HG03039 (cell line): ENCODE data around the gene CAPN11.
"Not testable (repeated sequence)": the region's sequence is repeated elsewhere in the genome, so short reads cannot be mapped to it uniquely, and the experiment has no call there.

Experiments used
- ATAC-seq: cut with Tn5 transposase; IDR thresholded peaks from one replicate; pipeline ENCODE4 v1.9.1; 2021; ENCODE audit warnings: mild to moderate bottlenecking, moderate library complexity; ENCODE audit not compliant: unreplicated experiment

CAPN11 gene

DNA sequence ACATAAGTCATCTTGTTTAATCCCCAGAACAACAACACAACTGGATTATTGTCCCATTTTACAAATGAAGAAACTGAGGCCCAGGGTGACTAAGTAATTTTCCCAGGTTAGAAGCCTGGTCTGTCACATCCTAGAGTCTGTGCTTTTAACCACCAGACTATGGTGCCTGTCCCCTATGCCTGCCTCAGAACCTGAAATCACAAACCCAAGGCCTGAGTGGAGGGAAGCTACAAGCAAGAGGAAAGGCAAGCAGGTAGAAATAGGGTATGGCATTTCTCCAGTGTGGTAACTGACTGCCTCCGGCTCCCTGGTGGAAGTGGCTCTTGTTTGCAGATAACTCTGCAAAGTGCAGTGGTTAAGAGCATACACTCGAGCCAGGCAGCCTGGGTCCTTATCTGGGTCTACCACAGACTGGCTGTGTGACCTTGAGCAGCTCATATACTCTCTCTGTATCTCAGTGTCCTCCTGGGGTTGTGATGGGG, 28.7 kb upstream of the CAPN11 start:
- no peak for ATAC-seq

DNA sequence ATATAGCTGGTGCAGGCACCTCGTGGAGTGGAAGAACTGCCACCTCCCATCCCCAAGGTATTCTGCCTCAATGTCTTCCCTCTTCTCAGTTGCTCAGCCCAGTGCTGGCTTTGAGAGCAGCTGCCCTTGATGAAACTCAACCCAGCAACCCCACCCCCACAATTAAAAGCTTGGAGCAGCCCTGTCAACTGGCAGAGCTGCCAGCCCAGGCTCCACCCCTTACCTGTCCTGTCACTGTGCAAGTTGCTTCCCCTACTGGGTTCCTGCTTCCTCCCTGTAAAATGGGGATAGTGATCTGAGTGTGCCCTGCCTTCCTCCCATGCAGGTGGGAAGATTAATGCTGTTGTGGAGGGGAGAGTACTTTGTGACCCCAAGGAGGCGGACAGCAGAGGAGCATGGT, 26.7 kb upstream of the CAPN11 start:
- no peak for ATAC-seq

DNA sequence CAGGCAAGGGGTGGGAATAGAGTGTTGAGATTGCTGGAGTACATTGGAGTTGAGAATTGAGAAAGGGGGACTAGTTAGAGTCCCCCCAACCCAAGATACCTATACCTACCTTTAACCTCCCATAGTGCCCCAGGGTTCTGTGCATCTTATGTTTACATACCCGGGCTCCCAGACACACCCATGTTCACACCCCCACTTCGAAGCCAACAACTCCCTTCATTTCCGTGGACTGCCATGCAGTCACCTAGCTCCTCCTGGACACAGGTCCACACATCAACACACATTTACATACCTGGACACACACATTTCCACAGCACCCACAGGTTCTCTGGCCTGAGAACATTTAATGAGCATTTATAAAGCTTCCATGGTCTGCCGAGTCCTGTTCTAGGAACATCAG, 26.1 kb upstream of the CAPN11 start:
- ATAC-seq: no peak

DNA sequence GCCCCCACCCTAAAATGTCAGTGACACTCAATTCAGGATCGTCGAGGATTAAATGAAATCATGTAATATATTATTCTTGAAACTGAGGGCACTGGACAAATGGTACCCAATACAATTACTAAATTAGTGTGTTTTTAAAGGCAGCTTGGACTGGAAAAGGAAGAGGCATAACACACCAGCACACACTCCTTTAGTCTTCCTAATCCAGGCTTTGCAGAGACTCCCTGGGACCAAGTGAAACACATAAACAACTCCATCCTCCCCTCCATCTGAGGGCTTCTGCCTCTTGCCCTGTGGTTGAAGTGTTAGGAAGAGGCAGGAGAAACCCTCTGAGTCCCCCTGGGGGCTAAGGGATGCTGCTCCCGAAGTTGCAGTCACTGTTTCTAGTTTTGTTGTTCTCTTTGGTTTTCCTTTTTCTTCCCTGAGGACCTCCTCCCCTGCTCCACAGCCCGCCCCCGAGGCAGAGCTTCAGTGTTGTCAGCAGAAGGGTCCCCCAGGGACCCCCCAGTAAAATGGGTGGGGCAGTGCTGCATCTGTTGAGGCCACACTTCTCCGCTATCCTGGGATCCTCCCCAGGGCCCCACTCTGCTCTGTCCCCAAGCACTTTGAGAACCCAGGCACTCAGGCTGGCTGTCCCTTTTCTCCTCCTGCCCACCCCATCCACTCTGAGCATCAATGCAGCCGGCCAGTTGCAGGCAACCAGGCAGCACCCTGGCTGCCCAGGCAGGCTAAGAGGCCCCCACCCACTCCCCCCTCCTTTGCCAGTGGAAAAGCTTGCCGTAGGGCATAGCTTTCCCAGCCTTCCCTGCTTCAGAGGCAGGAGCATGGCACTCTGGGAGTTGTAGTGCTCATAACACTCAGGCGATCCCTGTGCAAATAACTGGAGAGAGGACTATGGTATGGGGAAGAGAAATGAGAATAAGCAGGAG, 25.4 kb upstream of the CAPN11 start:
- no peak for ATAC-seq

DNA sequence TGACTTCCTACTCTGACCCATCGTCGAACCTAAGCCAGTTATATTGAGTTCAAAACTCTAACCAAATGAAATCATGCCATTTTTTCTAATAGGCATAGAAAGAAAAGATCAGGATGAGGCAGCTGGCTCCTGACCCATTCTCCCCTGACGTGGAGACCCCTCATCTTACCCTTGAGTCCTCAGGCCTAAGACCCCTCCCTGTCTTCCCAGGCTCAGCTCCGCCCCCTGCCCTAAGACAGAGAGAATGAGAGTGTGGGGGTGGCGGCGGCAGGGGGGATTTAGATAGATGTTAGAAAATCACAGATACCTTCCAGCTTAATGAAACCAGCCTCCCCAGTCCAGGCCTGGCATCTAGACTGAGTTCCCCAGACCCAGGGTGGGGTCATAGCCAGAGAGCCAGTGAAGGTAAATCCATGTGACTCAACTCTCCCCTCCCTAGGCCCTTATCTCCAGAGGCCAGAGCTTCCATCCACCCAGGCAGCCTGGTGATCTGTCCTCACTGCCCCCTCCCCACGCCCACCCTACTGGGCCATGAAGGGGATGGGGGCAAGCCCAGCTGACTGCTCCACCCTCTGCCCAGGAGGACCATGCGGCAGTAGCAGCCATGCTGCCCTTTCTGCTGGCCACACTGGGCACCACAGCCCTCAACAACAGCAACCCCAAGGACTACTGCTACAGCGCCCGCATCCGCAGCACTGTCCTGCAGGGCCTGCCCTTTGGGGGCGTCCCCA, 24.5 kb upstream of the CAPN11 start:
- ATAC-seq: no peak

DNA sequence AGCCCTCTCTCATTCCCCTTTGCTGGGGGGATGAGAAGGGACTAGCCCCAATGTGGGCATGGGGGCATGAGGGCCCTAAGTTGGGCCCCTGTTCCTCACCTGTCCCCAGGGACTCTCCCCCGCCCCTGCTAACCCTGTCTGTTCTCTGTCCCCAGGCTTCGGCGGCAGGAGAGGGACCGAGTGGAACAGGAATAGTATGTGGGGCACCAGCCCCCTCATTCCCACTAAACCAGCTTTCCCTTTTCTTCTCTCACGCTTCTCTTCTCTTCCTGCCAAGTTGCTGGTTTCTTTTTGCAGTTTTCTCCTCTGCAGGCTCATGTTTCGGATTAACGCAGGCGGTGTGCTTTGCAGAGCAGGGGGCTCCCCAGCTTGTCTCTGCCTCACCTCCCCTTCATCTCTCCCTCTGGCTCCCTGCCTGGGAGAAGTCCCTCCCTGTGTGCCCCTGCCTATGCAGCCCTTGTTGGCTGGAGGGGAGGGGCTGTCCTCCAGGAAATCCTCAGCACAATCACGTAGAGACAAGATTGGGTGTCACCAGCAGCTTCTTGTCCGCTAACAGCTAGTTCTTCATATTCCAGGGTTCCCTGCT, 23.4 kb upstream of the CAPN11 start:
- no peak for ATAC-seq

DNA sequence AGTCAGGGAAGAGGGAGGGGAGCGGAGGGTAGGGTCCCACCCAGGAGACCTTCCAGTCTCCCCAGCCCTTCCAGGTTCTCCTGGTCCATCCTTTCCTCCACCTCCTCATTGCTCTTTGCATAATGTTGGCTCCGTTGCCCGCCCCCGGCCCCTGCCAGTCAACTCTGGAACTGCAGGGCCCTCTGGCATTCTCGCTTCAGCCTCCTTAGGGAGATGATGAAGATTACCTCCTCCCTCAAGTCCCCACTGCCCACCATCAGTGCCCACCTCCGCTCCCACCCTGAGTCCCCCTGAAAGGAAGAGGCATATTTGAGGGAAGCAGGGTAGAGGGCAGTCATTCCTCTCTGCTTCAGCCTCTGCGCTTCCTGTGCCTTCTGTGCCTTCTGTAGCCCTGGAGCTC, 22.7 kb upstream of the CAPN11 start:
- ATAC-seq: no peak

DNA sequence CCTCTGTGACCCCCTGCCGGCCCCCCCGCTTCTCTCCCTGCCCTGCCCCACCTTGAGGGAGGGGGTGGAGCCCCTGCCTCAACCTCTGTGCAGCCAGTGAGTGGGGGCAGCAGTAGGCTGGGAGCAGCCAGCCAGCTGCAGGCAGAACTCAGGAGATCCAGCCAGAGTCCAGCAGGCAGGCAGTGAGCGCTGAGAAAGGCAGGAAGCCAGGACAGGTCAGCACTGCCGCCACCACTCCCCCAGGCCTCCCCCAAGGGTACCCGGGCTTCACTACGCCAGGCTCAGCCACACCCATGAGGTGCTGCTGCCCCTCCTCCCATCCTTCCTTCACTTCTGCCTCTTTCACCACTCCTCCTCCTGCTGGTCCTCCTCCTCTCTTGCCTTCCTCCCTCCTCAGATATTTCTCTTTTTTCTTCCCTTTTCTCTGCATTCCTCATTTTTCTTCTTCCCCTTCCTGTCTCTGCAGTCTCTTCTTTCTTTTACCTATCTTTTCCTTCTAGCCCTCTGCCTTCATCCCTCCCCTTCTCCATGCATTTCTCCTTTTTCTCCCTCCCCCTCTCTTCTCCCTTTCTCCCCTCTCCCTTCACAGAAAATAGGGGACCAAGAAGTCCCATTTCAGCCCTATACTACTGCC, 19.8 kb upstream of the CAPN11 start:
- no peak for ATAC-seq

DNA sequence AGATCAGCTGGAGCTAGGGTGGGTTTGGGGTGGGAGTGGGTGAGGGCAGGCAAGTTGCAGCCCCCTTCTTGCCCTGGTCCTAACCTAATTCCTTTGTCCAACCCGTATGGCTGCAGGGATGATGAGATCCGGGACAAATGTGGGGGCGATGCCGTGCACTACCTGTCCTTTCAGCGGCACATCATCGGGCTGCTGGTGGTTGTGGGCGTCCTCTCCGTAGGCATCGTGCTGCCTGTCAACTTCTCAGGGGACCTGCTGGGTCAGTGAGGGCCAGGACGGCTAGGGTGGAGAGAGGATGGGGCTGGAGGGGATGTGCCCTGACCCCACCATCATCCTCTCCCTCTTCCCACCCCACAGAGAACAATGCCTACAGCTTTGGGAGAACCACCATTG, 19.3 kb upstream of the CAPN11 start:
- ATAC-seq: no peak

DNA sequence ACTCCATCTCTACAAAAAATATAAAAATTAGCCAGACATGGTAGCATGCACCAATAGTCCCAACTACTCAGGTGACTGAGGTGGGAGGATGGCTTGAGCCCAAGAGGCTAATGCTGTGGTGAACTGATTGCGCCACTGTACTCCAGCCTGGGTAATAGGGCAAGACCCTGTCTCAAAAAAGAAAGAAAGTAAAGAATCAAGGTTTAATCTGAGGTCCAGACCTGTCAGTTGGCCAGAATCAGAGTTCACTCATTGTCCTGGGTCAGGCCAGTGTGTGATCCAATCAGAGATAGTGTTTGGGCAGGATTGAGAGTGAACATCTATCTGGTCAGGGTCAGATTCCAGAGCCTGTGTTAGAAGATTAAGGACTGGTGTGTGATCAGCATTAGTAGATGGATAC, 15.8 kb upstream of the CAPN11 start:
- ATAC-seq: no peak

DNA sequence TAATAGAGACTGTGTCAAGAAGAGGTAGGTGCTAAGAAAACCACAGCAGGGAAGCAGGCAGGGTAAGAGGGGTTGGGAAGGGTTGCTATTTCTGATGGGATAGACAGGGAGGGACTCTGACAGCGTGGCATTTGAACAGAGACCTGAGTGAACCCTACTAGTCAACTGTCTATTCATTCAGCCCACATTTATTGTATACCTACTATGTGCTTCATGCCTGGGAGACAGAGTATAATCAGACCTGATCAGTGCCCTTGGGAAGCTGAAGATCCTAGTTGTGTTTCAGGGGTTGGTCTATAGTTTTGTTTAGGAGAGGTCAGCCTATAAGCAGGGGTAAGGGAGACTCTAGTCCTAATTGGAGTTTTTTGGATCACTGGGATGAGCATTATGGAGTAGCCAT, 14.9 kb upstream of the CAPN11 start:
- no peak for ATAC-seq

DNA sequence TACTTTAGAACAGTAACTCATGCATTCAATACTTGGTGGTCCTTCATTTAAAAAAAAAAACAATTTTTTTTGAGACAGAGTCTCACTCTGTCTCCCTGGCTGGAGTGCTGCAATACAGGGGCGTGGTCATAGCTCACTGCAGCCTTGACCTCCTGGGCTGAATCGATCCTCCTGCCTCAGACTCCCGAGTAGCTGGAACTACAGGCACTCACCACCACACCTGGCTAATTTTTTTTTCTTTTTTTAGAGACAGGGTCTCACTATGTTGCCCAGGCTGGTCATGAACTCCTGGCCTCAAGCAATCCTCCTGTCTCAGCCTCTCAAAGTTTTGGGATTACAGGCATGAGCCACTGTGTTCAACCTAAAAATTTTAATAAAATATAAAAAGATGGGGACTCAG, 14.1 kb upstream of the CAPN11 start:
- ATAC-seq: not testable (repeated sequence)

DNA sequence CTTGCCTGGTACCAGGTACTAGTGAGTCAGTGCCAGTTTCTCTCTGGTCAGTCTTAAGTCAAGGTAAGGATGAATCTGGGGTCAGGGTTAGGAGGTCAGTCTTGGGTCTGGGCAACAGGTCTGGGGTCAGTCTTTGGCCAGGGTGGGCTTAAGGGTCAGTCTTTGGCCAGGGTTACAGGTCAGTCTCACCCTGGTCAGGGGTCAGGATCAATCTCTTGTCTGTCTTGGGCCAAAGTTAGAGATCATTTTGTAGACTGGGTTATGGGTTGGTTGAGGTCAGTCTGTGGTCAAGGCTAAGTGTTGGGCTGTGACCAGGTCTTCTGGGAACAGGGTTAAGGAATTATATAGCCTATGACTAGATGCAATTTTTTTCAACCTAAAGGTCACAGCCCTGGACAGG, 12.8 kb upstream of the CAPN11 start:
- ATAC-seq: no peak

DNA sequence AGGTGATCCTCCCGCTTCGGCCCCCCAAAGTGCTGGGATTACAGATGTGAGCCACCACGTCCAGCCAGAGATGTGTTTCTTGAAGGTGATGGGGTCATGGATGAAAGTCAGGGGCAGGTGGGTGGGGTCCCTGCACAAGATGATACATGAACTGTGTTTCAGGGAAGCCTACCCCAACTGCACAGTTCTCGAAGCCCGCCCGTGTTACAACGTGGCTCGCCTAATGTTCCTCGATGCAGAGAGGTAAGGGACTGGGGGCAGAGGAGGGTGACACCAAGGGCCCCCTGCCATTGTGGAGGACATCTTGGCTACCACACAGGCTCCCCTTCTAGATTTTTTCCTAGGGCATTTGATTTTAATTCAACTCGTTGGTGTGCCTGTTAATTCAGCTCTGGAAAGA, 11.9 kb upstream of the CAPN11 start:
- no peak for ATAC-seq

DNA sequence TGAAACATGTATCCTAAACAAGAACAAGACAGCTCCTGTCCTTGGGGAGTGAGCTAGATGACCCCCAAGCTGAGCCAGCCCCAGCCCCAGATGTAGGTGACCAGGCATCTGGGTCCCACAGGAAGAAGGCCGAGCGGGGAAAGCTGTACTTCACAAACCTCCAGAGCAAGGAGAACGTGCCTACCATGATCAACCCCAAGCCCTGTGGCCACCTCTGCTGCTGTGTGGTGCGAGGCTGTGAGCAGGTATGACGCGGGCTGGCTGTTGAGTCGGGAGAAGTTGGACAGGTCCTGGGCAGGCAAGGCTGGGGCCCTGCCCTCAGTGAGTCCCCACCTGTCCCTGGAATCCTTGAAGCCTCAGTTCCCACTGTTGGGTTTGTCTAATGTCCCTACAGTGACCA, 11.4 kb upstream of the CAPN11 start:
- ATAC-seq: no peak

DNA sequence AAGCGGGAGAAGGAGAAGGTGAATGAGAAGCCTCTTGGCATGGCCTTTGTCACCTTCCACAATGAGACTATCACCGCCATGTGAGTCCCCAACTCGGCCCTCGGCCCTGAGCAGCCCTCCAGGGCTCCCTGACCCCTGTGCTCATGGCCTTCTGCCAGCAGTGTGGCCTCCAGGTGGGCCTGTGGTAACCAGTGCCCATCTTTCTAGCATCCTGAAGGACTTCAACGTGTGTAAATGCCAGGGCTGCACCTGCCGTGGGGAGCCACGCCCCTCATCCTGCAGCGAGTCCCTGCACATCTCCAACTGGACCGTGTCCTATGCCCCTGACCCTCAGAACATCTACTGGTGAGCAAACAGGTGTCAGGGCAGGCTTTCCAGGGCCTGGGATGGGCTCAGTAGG, 10.3 kb upstream of the CAPN11 start:
- no peak for ATAC-seq

DNA sequence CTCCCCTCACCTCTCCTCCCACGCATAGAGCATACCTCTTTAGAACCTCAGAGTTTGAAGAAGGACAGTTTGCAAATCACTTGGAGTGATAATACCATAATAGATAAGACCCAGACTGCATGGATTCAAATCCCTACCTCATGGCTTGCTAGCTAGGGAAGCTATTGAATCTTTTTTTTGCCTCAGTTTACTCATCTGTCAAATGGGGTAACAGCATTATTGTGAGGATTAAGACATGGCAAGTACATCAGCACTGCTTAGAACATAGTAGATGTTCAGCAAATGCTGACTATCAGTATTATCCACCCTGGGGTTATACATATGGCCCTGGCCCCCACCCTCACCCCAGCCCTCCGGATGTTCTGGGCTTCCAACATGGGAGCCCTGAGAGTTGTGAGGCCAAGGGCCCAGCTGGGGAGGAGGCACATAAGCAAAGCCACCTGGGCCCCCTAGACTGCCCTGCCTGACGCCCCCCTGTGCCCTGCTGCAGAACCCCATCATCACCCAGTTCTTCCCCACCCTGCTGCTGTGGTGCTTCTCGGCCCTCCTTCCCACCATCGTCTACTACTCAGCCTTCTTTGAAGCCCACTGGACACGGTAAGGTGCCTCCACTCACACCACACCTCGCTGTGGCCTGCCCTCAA, 9.1 kb upstream of the CAPN11 start:
- ATAC-seq: no peak

DNA sequence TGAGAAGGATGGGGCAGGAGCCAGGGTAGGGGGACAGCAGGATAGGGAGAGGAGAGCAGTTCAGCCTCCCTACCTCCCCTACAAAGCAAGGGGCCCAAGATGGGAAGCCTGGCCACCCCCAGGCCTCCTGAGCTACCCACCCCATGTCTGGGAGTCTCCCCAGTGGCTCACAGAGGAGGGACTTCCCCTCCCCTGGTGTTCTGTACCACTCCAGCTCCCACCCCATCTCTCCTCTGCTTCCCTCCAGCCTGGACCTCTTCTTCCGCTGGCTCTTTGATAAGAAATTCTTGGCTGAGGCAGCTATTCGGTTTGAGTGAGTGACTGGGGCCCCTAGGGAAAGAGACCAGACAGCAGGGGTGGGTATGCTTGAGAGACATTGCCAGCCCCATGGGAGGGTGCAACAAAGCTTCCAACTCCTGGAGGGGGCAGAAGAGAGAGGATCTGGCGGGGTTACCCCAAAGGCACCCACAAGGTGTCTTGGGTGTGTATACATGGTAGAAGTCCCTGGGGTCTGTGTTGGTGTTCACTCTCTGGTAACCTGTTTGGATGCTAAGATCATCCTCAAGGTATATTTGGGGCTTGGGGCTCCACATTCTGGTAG, 8.2 kb upstream of the CAPN11 start:
- no peak for ATAC-seq

DNA sequence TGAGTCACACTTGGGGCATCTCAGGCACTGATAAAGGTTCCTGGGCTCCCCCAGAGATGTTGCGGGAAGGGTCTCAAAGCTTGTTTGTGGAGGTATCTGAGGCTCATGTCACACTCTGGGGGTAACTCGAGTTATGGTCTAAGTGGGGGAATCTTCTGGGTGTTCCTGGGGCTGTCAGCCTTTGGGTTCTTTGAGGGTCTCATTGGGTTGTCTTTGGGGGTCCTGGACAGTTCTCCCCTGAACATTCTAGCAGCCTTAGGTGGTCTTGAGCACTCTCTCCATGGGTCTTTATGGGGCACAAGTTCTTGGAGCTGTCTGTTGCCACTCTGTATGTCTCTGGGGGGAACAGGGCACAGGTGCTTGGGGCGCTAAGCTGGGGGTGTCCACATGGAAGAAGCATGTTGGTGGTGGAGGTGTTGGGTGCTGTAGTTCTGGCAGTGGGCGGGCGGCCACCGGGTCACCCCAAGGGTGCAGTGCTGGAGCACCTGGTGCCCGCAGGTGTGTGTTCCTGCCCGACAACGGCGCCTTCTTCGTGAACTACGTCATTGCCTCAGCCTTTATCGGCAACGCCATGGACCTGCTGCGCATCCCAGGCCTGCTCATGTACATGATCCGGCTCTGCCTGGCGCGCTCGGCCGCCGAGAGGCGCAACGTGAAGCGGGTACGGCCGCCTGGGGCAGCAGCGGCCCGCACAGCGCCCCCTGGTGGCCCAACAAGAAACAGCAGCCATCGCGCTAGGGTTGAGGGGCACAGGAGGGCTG, 7.1 kb upstream of the CAPN11 start:
- no peak for ATAC-seq

DNA sequence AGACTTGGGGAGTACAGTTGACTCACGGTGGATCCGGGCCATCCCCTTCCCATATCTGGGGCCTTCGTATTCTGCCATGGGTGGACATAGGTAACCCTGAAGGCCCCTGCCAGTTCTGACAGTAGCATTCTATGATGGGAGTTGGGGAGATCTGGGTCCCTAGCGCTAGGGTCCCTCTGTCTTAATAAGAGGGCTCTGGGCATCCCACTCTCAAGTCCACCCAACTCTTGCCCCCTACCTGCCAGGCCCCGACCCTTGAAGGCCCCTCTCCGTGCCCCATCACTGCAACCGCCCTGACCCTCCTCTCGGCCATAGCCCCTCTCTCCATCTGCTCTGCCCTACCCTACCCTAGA, 6.5 kb upstream of the CAPN11 start:
- ATAC-seq: no peak
